Stimulated activated CD8-positive, alpha-beta memory T cell treated with anti-CD3 and anti-CD28 coated beads, Interleukin-7, amount 100 ng/mL, for 48 hours (primary cell): ENCODE data around the gene ADK.
A peak's percentile ranks its signal among the peaks of the same experiment; 100 is the strongest.

Experiments used
- DNase-seq, 2 donors: peaks; one replicate each; pipeline ENCODE4 v3.0.0-alpha.2; 2020; ENCODE audit warnings: low read depth in 1 of 2; ENCODE audit errors: extremely low read depth in 1 of 2

Gene ADK

DNA sequence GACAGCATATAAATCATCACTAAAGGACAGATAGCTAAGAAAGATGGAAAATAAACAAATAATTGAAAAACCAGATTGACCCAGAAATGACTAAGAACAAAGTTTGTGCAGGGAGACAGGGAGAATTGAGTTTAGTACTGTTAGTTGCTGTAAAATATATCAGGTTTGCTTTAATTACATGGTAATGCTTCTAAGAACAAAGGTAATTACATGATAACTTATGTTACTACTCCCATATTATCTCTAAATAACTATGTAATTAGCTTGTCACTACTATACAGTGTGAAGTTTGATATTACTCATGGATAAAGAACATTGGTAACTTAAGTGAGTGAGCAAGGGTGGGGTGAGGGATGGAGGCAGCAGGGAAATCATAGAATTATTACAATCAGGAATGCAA, 540.1 kb downstream of the ADK start:
- no peak for DNase-seq

DNA sequence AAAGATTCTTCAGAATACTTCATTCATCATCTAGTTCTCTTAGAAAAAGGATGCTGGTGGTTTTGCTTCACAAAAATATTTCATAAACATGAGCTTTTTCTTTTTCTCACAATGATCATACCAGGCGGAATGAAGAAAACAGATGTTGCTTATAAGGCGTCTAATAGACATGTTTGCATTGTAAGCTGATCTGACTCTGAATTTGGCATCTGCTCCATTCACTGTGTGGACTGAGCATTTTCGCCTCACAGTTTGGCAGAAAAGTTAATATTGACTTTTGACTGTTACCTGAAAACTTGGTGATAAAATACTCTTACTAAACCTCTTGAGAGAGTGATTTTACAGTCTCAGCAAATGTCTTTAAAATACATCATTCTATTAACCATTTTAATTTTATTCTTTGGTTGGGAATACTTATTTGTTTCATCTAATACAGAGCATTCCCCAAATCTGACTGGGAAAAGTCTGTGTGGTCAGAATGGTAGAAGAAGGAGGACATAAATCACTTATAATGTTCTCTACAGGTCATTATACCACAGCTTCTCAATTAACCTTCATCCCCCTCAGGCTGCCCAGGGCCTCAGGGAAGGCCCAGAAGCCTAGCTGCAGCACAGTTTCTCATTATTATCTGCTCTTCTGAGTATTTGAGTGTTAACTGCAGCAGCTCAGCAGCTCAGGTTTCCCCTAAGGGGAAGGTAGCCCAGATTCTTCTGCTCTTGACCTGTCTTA, 553.8 kb downstream of the ADK start:
- DNase-seq, result no peak

DNA sequence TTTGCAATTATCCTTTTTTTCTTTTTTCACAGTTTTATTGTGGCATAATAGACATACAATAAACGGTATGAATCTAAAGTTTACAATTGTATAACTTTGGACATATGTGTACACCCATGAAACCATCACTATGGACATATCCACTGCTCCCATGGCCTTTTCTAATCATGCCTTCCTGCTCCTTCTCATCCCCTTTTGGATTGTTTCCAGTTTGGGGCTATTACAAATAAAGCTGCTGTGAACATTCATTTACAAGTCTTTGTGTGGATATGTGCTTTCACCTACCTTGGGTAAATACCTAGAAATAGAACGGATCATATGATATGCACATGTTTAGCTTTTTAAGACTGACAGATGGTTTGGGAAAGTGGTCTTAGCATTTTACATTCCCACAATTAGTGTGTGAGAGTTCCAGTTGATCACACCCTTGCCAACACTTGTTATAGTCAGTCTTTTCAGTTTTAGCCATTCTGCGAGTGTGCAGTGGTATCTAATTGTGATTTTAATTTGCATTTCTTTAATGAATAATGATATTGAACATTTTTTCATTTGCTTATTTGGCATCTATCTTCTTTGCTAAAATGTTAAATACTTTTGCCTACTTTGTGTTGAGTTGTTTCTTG, 554.4 kb downstream of the ADK start:
- DNase-seq, result no peak

DNA sequence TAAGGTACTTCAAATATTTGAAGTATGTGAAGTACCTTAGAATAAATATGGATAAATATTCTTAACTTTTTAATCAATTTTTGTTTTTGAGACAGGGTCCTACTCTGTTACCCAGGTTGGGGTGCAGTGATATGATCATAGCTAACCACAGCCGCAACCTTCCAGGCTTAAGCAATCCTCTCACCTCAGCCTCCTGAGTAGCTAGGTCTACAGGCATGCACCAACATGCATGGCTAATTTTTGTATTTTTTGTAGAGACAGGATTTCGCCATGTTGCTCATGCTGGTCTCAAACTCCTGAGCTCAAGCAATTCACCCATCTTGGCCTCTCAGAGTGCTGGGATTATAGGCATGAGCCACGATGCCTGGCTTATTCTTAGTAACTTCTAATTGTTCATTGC, 555.9 kb downstream of the ADK start:
- DNase-seq, result no peak

DNA sequence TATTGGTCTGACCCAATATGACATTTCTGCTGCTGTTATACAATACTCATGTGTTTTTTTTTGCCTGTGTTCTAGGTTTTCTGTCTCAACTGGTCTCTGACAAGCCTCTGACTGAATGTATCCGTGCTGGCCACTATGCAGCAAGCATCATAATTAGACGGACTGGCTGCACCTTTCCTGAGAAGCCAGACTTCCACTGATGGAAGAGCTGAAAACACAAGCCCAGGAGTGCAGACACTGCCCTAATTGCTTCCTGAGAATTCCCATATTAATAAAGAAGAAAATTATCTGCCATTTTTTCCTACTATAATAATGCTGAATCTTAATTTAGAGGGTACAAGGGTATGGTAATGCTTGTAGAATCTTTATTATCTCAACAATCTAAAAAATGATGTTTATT, 557.2 kb downstream of the ADK start:
- DNase-seq, result no peak

DNA sequence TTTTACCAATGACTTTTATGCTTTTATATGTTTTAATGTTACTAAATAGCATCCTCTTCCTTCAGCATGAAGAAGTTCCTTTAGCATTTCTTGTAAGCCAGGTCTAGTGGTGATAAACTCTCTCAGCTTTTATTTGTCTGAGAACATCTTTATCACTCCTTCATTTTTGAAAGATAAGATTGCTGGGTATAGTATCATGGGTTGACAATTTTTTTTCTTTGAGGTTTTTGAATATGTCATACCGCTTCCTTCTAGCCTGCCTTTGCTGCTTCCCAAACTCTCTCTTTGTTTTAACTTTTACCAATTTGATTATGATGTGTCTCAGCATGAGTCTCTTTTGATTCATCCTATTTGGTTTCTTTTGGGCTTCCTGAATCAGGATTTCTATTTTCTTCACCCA, 567.2 kb downstream of the ADK start:
- no peak for DNase-seq

DNA sequence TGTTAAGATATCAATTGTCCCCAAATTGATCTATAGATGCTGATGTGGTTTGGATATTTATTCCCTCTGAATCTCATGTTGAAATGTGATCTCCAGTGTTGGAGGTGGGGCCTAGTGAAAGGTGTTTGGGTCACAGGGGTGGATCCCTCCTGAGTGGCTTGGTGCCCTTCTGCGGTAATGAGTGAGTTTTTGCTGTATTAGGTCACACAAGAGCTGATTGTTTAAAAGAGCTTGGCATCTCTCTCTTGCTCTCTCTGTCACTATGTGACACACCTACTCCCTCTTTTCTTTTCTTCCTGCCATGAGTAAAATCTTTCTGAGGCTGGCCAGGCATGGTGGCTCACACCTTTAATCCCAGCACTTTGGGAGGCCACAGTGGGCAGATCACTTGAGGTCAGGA, 577.2 kb downstream of the ADK start:
- DNase-seq, result no peak

DNA sequence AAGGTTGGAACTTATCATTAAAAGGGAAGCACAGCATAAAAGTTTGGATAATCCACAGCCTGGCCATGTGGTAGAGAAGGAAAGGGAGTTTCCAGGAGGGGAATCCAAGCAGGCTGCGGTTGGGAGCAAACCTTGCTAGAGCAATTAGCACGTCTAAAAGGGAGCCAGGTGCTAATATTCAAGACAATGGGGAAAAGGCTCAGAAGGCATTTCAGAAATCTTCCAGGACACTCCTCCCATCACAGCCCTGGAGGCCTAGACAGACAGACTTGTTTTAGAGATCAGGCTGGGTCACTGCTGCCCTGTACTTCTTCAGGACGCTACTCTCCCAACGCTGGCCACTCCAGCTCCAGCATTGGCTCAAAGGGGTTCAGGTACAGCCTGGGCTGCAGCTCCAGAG, 579.2 kb downstream of the ADK start:
- no peak for DNase-seq

DNA sequence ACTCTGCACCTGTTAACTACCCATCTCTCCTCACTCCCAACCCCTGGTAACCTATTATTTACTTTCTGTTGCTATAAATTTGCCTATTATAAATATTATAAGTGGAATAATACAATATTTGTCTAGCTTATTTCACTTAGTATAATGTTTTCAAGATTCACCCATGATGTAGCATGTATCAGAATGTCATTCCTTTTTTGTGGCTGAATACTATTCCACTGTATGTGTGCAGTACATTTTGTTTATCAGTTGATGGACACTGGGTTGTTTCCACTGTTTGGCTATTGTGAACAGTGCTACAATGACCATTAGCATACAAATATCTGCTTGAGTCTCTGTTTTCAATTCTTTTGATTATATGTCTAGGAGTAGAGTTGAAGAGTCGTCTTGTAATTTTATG, 582.6 kb downstream of the ADK start:
- DNase-seq, result no peak

DNA sequence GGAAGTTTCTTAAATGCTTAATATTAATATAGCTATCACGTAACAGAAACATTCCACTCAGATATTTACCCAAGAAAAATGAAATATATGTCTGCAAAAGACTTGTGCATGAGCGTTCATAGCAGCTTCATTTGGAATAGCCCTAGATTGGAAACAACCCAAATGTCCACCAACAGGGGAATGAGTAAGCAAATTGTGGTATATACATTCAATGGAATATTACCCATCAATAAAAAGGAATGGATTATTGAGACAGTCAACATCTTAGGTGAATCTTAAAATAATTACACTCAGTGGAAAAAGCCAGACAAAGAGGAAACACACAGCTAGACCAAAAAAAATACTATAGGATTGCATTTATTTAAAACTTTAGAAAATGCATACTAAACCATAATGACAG, 585.0 kb downstream of the ADK start:
- DNase-seq, result no peak

DNA sequence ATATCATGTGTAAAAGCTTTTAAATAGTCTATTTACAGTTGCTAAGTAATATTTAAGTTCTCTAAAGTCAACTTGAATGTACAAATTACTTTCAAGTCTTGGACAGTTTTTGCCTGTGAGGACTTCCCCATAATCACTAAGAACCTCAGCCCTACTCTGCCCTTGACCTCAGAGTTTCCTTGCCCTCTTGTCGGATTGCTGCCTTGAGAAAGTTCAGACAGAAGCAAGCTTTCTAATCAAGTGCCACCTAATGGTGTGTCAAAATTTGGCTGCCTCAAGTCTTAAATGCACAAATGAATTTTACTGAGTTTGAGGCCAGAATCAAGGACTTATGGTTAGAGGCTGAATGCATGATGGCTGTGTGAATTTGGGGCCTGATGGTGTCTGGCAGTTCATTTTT, 587.0 kb downstream of the ADK start:
- no peak for DNase-seq

DNA sequence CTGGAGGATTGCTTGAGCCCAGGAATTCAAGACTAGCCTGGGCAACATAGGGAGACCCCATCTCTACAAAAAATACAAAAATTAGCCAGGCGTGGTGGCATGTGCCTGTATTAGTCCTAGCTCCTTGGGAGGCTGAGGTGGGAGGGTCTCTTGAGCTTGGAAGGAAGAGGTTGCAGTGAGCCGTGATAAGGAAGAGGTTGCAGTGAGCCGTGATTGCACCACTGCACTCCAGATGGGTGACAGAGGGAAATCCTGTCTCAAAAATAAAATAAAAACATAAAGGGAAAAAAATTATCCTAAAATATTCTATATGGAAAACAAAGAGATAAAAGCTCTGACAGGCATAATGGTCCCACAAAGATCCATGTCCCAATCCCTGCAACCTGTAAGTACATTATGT, 587.5 kb downstream of the ADK start:
- no peak for DNase-seq

DNA sequence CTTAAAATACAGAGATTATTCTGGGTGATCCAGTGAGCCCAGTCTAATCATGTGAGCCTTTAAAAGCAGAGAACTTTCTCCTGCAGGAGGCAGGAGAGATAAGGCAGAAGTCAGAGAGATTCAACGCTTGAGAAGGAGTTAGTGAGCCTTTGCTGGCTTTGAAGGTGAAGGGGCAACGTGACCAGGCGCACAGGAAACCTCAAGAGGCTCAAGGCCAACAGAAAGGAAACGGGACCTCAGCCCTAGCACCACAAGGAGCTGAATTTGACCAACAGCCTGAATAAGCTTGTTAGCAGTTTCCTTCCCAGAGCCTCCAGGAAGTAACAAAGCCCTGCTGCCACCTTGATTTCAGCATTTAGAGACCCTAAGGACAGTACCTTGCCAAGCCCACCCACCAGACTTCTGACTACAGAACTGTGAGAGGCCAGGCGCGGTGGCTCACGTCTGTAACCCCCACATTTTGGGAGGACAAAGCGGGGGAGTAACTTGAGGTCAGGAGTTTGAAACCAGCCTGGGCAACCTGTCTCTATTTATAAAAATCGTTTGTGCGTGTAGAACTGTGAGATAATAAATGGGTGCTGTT, 588.1 kb downstream of the ADK start:
- DNase-seq, result no peak

DNA sequence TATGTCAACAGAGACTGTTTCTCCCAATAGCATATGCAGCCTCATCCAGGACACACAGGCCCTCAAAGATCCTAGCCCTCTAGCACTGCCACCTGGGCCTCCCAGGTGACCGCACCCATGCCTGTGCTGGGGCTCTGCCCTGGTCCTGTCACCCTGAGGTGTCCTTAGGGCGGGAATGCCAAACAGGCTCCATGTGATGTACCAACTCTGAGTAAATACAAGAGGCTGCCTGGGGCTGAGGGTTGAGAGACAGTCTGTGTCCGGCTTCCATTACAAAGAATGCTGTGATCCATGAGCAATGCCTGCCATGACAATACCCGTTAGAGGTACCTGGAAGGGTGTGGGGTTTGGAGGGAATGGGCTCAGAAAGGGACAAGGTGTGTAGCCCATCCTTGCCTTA, 592.4 kb downstream of the ADK start:
- no peak for DNase-seq

DNA sequence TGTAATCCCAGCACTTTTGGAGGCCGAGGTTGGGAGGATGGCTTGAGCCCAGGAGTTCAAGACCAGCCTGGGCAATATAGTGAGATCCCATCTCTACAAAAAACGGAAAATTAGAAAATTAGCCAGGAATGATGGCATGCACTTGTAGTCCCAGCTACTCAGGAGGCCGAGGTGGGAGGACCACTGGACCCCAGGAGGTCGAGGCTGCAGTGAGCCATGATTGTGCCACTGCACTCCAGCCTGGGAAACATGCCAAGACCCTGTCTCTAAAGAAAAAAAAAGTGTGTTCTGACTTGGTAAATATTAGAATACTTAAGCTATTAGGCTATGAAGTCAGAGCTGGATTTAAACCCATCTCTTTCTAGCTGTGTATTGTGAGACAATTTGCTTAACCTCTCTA, 594.4 kb downstream of the ADK start:
- DNase-seq, result no peak

DNA sequence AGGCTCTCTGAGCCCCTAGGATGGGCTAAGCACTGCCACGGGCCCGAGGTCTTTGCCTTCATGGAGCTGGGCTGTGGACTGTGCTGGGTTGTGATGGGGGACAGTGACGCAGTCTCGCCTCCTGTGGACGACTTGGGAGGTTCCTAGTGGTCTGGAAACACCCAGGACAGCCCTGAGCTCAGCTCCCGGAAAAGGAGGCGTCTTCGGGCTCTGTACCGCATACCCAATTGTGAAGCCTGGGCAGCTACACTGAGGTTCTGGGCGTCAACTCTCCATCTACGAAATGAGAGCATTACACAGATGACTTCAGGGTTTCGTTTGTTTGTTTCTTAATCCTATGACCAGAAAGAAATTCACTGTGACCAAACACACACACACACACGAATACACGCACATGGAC, 595.8 kb downstream of the ADK start:
- no peak for DNase-seq

DNA sequence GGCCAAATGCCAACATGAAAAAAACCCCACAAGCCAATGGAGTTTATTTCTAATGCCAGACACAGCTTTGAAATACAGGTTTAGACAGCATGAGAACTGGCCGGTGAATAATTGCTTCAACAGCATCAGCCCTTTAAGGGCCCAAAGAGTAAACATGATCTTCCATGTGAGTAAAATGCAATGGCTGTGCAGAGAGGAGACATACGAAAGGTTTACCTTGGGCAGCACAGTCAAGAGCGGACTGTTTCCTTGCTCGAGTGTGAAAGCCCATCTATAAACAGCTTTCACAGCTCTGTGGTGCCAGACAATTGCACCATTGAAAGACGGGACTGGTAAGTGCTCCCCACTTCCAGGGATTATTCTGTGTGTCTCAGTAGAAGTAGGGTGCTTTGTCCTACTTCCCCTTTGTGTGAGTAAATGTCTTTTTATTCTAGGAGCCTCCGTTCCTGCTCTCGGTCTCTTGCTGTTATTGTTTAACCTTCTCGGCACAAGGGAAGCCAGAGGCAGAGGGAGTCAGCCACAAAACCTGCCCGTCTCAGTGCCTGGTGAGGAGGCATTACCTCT, 597.5 kb downstream of the ADK start:
- DNase-seq, result no peak

DNA sequence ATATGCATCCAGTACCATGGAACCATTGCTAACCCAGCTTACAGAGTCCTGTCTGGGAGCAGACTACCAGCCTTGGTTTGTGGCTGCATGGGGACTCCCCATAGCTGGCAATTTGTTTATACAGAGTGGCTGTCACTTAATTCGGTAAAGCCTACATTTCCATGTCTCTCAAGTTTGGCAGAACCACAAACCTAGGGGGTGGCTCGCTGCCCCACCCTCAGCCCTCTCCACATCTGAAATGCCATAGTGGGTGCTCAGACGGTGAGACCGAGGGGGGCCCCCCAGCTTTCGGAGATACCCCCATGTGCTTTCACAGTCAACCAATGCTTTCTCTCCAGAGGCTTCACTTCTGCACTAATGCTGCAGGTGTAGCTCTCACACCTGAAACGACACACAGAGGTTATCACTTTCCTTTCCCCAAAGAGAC, 599.8 kb downstream of the ADK start:
- DNase-seq, result peak; percentile 2 to 25

DNA sequence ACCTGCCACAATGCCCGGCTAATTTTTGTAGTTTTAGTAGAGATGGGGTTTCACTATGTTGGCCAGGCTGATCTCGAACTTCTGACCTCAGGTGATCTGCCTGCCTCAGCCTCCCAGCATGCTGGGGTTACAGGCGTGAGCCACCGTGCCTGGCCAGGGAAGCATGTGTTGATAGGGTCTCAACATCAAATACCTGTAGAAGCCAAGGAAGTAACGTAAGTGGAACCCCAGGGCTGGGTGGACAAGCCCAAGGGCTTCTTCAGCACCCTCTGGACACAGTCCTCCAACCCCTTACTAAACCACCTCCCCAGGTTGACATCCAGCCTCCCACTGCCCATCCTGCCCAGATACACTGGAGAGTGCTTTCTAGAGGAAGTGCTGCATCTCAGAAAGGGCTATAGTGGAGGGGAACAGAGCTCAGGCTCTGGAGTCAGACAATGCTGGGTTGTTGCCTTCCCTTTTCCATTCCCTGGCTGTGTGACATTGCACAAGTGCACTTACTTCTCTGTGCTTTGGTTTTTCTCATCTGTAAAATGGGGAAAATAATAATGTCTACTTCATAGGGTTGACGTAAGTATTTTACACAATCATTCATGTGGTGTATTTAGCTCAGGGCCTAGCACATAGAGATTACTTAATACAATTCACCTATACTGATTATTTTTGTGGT, 601.5 kb downstream of the ADK start:
- no peak for DNase-seq

DNA sequence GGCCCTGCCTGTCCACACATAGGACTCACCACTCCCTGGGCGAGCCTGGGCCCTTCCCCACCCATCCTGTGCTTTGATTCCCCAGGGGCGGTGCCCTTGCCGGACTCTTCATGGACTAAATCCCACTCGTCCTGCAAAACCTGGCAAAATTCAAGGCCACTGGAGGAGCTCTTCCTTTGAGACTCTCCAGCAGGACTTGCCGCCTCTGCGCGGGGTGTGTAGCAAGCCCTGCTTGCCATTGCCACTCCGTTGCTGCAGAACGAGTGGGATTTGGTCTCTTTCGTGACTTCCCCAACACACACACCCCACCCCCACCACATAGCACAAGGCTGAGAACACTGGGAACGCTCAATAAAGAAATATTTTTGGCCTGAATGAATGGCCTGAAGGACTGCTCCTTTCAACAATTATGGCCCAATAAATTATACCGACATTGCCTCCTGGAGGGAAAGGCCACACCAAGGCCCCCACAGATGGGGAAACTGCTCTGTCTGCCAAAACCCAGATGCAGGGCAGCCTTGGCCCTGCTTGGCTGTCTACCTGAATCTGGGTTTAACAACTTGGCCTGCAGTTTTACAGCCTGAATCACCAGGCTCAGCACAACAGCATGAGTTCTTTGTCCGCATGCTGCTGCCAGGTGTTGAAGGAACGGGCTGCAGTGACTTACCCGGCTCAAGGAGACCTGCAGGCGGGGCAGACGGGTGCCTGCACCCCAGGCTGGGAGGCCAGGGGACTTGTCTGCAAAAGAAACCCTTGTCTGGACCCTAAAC, 602.6 kb downstream of the ADK start:
- no peak for DNase-seq

DNA sequence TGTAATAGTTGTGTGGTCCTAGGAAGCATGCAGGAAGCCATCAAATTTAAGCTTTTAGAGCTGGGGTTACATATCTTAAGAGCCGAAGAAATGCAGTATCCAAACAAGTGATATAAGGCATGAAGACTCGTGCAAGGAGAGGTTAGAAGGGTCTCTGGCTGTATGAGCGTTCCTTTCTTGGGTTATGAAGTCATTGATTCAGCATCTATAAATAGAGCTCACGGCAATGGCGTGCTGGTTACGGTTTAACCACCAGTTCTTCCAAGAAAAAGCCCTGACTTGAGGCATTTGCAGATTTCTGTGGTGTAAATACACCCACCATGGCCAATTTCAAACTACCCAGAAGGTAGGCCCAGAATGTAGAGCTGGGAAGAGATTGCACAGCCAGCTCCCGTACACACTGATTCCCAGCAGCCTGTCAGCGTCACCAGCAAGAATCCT, 603.4 kb downstream of the ADK start:
- DNase-seq, result no peak
